Hepatocyte (in vitro differentiated cells): ENCODE results near the gene R3HDM4. TPM values are rescaled to one million over a fixed set of nuclear protein-coding genes. Genes with fewer than 3 reads are reported as not detected.

Source experiments
- DNase-seq: peaks from one replicate; pipeline ENCODE4 v3.0.0-alpha.2; 2016; ENCODE audit warnings: low spot score
- H2AFZ ChIP-seq: fragments of 200-600 bp; sonication (generic); 2 replicates; pipeline ENCODE4 v1.6.0; 2016; ENCODE audit warnings: antibody characterized with exemption, mild to moderate bottlenecking
- H3K27ac ChIP-seq: fragments of 200-600 bp; sonication (generic); 2 replicates; pipeline ENCODE4 v1.5.1; 2016; ENCODE audit warnings: mild to moderate bottlenecking
- H3K27me3 ChIP-seq: fragments of 200-600 bp; sonication (generic); 2 replicates; pipeline ENCODE4 v1.6.1; 2016
- H3K36me3 ChIP-seq: fragments of 200-600 bp; sonication (generic); replicated peaks from 2 replicates; pipeline ENCODE4 v1.5.1; 2016; ENCODE audit warnings: low read depth; ENCODE audit not compliant: insufficient read depth
- H3K4me1 ChIP-seq: fragments of 200-600 bp; sonication (generic); 2 replicates; pipeline ENCODE4 v1.5.1; 2016; ENCODE audit warnings: mild to moderate bottlenecking, moderate library complexity; ENCODE audit not compliant: insufficient read depth
- H3K4me2 ChIP-seq: fragments of 200-600 bp; sonication (generic); 2 replicates; pipeline ENCODE4 v1.6.0; 2016
- H3K4me3 ChIP-seq: fragments of 200-600 bp; sonication (generic); 2 replicates; pipeline ENCODE4 v1.5.1; 2016; ENCODE audit warnings: mild to moderate bottlenecking
- H3K79me2 ChIP-seq: fragments of 200-600 bp; sonication (generic); 2 replicates; pipeline ENCODE4 v1.6.0; 2017; ENCODE audit warnings: mild to moderate bottlenecking
- H3K9me2 ChIP-seq: fragments of 200-600 bp; sonication (generic); replicated peaks from 2 replicates; pipeline ENCODE4 v1.6.0; 2017; ENCODE audit warnings: mild to moderate bottlenecking; ENCODE audit not compliant: insufficient read depth
- H3K9me3 ChIP-seq: fragments of 200-600 bp; sonication (generic); 2 replicates; pipeline ENCODE4 v1.5.1; 2016; ENCODE audit warnings: low read depth, mild to moderate bottlenecking
- H4K20me1 ChIP-seq: fragments of 200-600 bp; sonication (generic); 2 replicates; pipeline ENCODE4 v1.6.0; 2016; ENCODE audit warnings: mild to moderate bottlenecking; ENCODE audit not compliant: insufficient read depth, poor library complexity, severe bottlenecking
- EZH2 ChIP-seq: fragments of 200-600 bp; sonication (generic); IDR thresholded peaks from 2 replicates; pipeline ENCODE4 v1.6.1; 2016; ENCODE audit warnings: antibody characterized with exemption, mild to moderate bottlenecking, borderline replicate concordance
- EZH2phosphoT487 ChIP-seq: fragments of 200-600 bp; sonication (generic); IDR thresholded peaks from one replicate; pipeline ENCODE4 v1.6.1; 2018; ENCODE audit warnings: antibody characterized with exemption, mild to moderate bottlenecking, low read depth, moderate library complexity; ENCODE audit not compliant: unreplicated experiment, severe bottlenecking
- WGBS: methylation state at CpG from one replicate; pipeline ENCODE4 v1.1.6; 2016; ENCODE audit warnings: low lambda C conversion rate; ENCODE audit errors: missing lambda C conversion rate; 5-methylcytosine and 5-hydroxymethylcytosine counted together
- polyA plus RNA-seq: library from polyadenylated mRNA; unstranded; fragments of >200 nt; fragmentation: Nextera tagmentation; extraction: Ambion mirVana; gene quantifications from 2 replicates; pipeline ENCODE4 v1.2.1, GENCODE V29; 2016
- total RNA-seq: library from RNA; depleted of rRNA; stranded (reverse); fragments of >200 nt; gene quantifications from 2 replicates; pipeline ENCODE4 v1.2.3, GENCODE V29; 2014
- TF ChIP-seq, protein P1 (sequence below): fragments of 200-600 bp; sonication (generic); IDR thresholded peaks from 2 replicates; pipeline ENCODE4 v1.5.1; 2016; ENCODE audit warnings: antibody characterized with exemption, mild to moderate bottlenecking; ENCODE audit not compliant: poor library complexity

Gene R3HDM4
- total and polyA plus RNA-seq, 2 experiments from 2014 or later: 44.1 to 86.6 TPM

DNA sequence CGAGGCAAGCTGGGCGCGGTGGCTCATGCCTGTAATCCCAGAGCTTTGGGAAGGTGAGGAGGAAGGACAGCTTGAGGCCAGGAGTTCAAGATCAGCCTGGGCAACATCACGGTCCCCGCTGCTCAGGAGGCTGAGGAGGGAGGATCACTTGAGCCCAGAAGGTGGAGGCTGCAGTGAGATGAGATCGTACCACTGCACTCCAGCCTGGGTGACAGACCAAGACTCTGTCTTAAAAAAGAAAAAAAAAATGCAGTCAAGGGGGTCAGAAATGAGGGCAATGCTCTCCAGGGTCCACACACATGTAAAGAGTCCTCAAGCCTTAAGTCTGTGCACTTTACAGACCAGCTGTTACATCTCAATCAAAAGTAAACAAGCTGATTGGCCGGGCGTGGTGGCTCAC, 8.5 kb downstream of the R3HDM4 start:
- Histone ChIP-seq H3K4me1 (peaks cover 3% of the 10 kb centered on the region), H3K27me3 (no peaks in the 10 kb centered on the region), H3K36me3 (no peaks in the 10 kb centered on the region), H3K4me2 (no peak overlapping the region), H3K9me2 (no peaks in the 10 kb centered on the region), H4K20me1 (peaks cover 27% of the 10 kb centered on the region), H3K27ac (no peak overlapping the region), H3K4me3 (no peak overlapping the region), H3K9me3 (no peaks in the 10 kb centered on the region), H2AFZ (no peak overlapping the region), H3K79me2 (peaks cover 56% of the 10 kb centered on the region)
- TF ChIP-seq EZH2: no peak
- TF ChIP-seq EZH2phosphoT487: no peak
- DNase-seq: no peak
- WGBS: 97% methylated on average over 8 of the region's 8 CpGs

DNA sequence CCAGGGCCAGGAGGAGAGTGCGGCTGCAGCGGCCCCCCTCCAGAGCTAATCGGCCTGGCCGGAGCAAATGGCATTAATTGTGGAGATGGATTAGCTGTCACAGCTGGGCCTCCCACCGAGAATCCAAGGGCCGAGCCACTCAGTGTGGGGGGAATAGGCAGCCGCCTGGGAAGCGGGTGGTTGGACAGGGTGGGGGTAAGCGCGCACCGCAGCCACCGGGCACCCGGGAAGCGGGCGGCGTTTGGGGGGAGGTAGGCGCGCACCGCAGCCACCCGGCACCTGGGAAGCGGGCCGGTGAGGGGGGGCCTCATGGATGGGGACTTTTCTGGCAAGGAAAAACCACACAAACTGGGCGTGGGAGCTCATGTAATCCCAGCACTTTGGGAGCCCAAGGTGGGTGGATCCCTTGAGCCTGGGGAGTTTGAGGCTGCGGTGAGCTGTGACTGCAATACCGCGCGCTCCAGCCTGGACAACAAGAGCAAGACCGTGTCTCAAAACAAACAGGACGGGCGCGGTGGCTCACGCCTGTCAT, 9.7 kb downstream of the R3HDM4 start:
- peaks cover 48% of the 10 kb centered on the region for H3K79me2 ChIP-seq
- no peak overlapping the region for H3K27ac ChIP-seq
- no peak overlapping the region for H3K4me2 ChIP-seq
- H4K20me1 ChIP-seq: peaks cover 27% of the 10 kb centered on the region
- no peak overlapping the region for H2AFZ ChIP-seq
- H3K9me2 ChIP-seq: no peaks in the 10 kb centered on the region
- H3K9me3 ChIP-seq: no peaks in the 10 kb centered on the region
- 66% methylated on average over 28 of the region's 32 CpGs for WGBS
- TF ChIP-seq EZH2 (no peak), EZH2phosphoT487 (no peak)
- TF ChIP-seq, protein P1, sequence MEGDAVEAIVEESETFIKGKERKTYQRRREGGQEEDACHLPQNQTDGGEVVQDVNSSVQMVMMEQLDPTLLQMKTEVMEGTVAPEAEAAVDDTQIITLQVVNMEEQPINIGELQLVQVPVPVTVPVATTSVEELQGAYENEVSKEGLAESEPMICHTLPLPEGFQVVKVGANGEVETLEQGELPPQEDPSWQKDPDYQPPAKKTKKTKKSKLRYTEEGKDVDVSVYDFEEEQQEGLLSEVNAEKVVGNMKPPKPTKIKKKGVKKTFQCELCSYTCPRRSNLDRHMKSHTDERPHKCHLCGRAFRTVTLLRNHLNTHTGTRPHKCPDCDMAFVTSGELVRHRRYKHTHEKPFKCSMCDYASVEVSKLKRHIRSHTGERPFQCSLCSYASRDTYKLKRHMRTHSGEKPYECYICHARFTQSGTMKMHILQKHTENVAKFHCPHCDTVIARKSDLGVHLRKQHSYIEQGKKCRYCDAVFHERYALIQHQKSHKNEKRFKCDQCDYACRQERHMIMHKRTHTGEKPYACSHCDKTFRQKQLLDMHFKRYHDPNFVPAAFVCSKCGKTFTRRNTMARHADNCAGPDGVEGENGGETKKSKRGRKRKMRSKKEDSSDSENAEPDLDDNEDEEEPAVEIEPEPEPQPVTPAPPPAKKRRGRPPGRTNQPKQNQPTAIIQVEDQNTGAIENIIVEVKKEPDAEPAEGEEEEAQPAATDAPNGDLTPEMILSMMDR: no peak
- no peaks in the 10 kb centered on the region for H3K27me3 ChIP-seq
- no peaks in the 10 kb centered on the region for H3K36me3 ChIP-seq
- no peak for DNase-seq
- no peaks in the 10 kb centered on the region for H3K4me1 ChIP-seq
- H3K4me3 ChIP-seq: no peak overlapping the region

DNA sequence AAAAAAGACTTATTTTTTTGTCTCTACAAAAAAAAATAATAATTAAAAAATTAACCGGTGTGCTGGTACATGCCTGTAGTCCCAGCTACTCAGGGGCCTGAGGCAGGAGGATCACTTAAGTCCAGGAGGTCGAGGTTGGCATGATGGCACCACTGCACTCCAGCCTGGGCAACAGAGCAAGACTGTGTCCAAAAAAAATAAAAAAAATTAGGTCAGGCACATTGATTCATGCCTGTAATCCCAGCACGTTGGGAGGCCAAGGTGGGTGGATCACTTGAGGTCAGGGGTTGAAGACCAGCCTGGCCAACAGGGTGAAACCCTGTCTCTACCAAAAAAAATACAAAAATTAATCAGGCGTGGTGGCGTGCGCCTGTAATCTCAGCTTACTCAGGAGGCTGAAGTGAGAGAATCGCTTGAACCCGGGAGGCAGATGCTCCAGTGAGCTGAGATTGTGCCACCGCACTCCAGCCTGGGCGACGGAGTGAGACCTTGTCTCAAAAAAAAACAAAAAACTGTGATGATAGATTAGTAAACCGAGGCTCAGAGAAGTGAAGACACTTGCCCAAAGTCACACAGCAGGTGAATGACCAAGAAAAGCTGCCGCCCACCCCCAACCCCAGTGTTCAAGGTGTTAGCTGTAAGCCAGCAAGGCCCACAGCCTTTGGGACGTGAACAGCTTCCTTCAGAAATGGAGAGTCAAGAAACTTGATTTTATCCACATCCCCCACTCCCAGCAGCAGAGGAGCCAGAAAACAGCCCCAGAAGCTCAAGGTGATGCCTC, 10.4 kb downstream of the R3HDM4 start:
- Histone ChIP-seq H2AFZ (no peak overlapping the region), H3K4me2 (no peak overlapping the region), H3K4me3 (no peak overlapping the region), H3K9me2 (no peaks in the 10 kb centered on the region), H3K4me1 (no peaks in the 10 kb centered on the region), H3K27ac (no peak overlapping the region), H3K36me3 (no peaks in the 10 kb centered on the region), H3K79me2 (peaks cover 41% of the 10 kb centered on the region), H4K20me1 (peaks cover 27% of the 10 kb centered on the region), H3K9me3 (no peaks in the 10 kb centered on the region), H3K27me3 (no peaks in the 10 kb centered on the region)
- TF ChIP-seq EZH2 (no peak), EZH2phosphoT487 (no peak)
- DNase-seq: no peak
- WGBS: 94% methylated on average over 14 of the region's 14 CpGs

DNA sequence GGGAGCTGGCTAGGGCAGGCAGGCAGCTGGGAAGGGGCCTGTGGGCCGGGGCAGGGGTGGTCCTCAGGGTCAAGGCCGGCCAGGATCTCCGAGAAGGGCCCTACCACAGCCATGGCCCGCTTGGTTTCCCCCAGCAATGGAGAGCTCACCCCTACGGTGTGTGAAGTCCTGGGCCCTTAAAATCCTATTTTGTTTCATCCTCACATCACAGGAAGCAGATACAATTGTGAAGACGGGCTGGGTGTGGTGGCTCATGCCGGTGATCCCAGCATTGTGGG, 11.0 kb downstream of the R3HDM4 start:
- no peak overlapping the region for H3K27ac ChIP-seq
- 91% methylated on average over 7 of the region's 7 CpGs for WGBS
- TF ChIP-seq, protein P1: no peak
- TF ChIP-seq EZH2 (no peak), EZH2phosphoT487 (no peak)
- no peaks in the 10 kb centered on the region for H3K9me3 ChIP-seq
- H4K20me1 ChIP-seq: peaks cover 27% of the 10 kb centered on the region
- no peak overlapping the region for H3K4me3 ChIP-seq
- H2AFZ ChIP-seq: no peak overlapping the region
- H3K9me2 ChIP-seq: no peaks in the 10 kb centered on the region
- H3K27me3 ChIP-seq: no peaks in the 10 kb centered on the region
- H3K36me3 ChIP-seq: no peaks in the 10 kb centered on the region
- H3K79me2 ChIP-seq: peaks cover 35% of the 10 kb centered on the region
- no peaks in the 10 kb centered on the region for H3K4me1 ChIP-seq
- DNase-seq: no peak
- H3K4me2 ChIP-seq: no peak overlapping the region
